Measurements from ENCODE around the gene CXCL10.

GRCh38 chr4:76017056-76017686 lies 6.1 kb downstream of the CXCL10 start:
- no peak for TF ChIP-seq MEF2A (IDR thresholded peaks at IDR 0.05; ENCODE audit: control insufficient read depth, low read depth, low read length)
- TF ChIP-seq ELF4 (CRISPR knock-in tag; IDR thresholded peaks at IDR 0.05), result no peak
- no peak for TF ChIP-seq EP300 (IDR thresholded peaks at IDR 0.05; ENCODE audit: low read length)
- no peak for TF ChIP-seq GABPA (tag; conservative IDR thresholded peaks at IDR 0.05; ENCODE audit: low read depth)
- TF ChIP-seq TBP (optimal IDR thresholded peaks at IDR 0.05; ENCODE audit: low read depth, low read length), result no peak
- TF ChIP-seq, protein P1, sequence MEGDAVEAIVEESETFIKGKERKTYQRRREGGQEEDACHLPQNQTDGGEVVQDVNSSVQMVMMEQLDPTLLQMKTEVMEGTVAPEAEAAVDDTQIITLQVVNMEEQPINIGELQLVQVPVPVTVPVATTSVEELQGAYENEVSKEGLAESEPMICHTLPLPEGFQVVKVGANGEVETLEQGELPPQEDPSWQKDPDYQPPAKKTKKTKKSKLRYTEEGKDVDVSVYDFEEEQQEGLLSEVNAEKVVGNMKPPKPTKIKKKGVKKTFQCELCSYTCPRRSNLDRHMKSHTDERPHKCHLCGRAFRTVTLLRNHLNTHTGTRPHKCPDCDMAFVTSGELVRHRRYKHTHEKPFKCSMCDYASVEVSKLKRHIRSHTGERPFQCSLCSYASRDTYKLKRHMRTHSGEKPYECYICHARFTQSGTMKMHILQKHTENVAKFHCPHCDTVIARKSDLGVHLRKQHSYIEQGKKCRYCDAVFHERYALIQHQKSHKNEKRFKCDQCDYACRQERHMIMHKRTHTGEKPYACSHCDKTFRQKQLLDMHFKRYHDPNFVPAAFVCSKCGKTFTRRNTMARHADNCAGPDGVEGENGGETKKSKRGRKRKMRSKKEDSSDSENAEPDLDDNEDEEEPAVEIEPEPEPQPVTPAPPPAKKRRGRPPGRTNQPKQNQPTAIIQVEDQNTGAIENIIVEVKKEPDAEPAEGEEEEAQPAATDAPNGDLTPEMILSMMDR (IDR thresholded peaks at IDR 0.05 in 2 of 3, conservative IDR thresholded peaks at IDR 0.05 in 1 of 3; ENCODE audit: insufficient read depth in 2 of 3, low read depth in 1 of 3, low read length in 3 of 3), result no peak
- TF ChIP-seq RFX5 (IDR thresholded peaks at IDR 0.05; ENCODE audit: low read depth, low read length), result no peak

Data from K562 (cell line).